ENCODE measurements around the gene FANCB. TPM values are rescaled to one million over a fixed set of nuclear protein-coding genes. Genes with fewer than 3 reads are reported as not detected.

The FANCB gene
- total and polyA plus RNA-seq, 2 of the 4 experiments (the other 2 are of a cell fraction): 2.5 to 7.7 TPM

GRCh38 chrX:14801136-14801535, 71.7 kb downstream of the FANCB start:
- H3K36me3 ChIP-seq (ENCODE audit: control insufficient read depth, insufficient read depth, low read length): no peaks in the 10 kb centered on the region
- H4K91ac ChIP-seq (ENCODE audit: insufficient read depth, low read depth, low read length): no peak overlapping the region
- no peak overlapping the region for H3K4me2 ChIP-seq (ENCODE audit: low read depth, low read length)
- no peak overlapping the region for H3K9ac ChIP-seq (ENCODE audit: low read depth, low read length)
- no peak for ATAC-seq (ENCODE audit: low read depth)
- no peak overlapping the region for H2AFZ ChIP-seq (replicated peaks; ENCODE audit: low read length, poor library complexity)
- no peak overlapping the region for H4K8ac ChIP-seq (ENCODE audit: low read depth in 2 of 2, low read length in 2 of 2)
- H4K5ac ChIP-seq (ENCODE audit: low read depth, low read length): no peak overlapping the region
- no TSS peak for BruUV-seq (replicated peaks)
- no peak overlapping the region for H2BK20ac ChIP-seq (ENCODE audit: low read depth, low read length)
- H2BK15ac ChIP-seq (ENCODE audit: low read depth, low read length): no peak overlapping the region
- H3K27me3 ChIP-seq (ENCODE audit: control insufficient read depth, insufficient read depth, low read length): no peaks in the 10 kb centered on the region
- H3K9me1 ChIP-seq (ENCODE audit: insufficient read depth, low read length): no peaks in the 10 kb centered on the region
- no peak overlapping the region for H2BK5ac ChIP-seq (ENCODE audit: low read depth, low read length, poor library complexity, severe bottlenecking)
- intact Hi-C loops (cut with micrococcal nuclease): loop anchor here (1.0 kb wide), 1 partner anchor 43 kb away; no protein-coding TSS in a partner anchor
- H3K4ac ChIP-seq (ENCODE audit: low read depth, low read length): no peak overlapping the region
- ChIA-PET POLR2A (ENCODE audit: unreplicated experiment) (no interaction called here), CTCF (no interaction called here)
- H3K4me3 ChIP-seq (ENCODE audit: insufficient read depth, low read depth, low read length): no peak overlapping the region
- no peaks in the 10 kb centered on the region for H3K9me3 ChIP-seq (ENCODE audit: control insufficient read depth, insufficient read depth, low read length)
- dilution Hi-C loops (cut with HindIII; ENCODE audit: low sequenced_read_pairs, unreplicated experiment): no loop called here
- no peak overlapping the region for H3K23ac ChIP-seq (ENCODE audit: low read depth, low read length)
- H3K18ac ChIP-seq (ENCODE audit: low read depth, low read length): no peak overlapping the region
- no CpG with 5 or more reads among the region's 2 CpGs for WGBS, 2 experiments (ENCODE audit: extremely low coverage in 2 of 2, insufficient read length in 1 of 2)
- no peaks in the 10 kb centered on the region for H3K79me1 ChIP-seq (ENCODE audit: low read depth in 1 of 2, low read length in 2 of 2)
- no peak for TF ChIP-seq CHD1 (IDR thresholded peaks at IDR 0.05; ENCODE audit: low read depth, low read length)
- DNase-seq: peak; percentile 19
- H3K4me1 ChIP-seq (ENCODE audit: control insufficient read depth, insufficient read depth, low read length): 0 out of 2 replicates have a peak, but pooled peaks cover 2% of the 10 kb centered on the region
- H3K27ac ChIP-seq (ENCODE audit: insufficient read depth, low read length): no peak overlapping the region
- H4K20me1 ChIP-seq (ENCODE audit: insufficient read depth, low read length): no peaks in the 10 kb centered on the region
- no peak overlapping the region for H3K56ac ChIP-seq (ENCODE audit: extremely low read depth, insufficient read depth, low read length)
- H2AK9ac ChIP-seq (replicated peaks; ENCODE audit: low read depth, low read length, poor library complexity): no peak overlapping the region
- H3K14ac ChIP-seq (replicated peaks; ENCODE audit: low read depth, low read length): no peak overlapping the region
- no peak overlapping the region for H2BK120ac ChIP-seq (ENCODE audit: low read depth, low read length)
- in situ Hi-C loops (cut with MboI; ENCODE audit: low sequenced_read_pairs): no loop called here
- H2AK5ac ChIP-seq (ENCODE audit: low read depth, low read length): no peak overlapping the region
